SKM-1 treated with dmso at 0.1 percent for 144 hours (cell line): ENCODE data around the gene ELOB.

Source experiments
- DNase-seq: peaks from one replicate; lab custom pipeline; 2025; ENCODE audit not compliant: unreplicated experiment; lab: John Stamatoyannopoulos, UW

ELOB gene

DNA sequence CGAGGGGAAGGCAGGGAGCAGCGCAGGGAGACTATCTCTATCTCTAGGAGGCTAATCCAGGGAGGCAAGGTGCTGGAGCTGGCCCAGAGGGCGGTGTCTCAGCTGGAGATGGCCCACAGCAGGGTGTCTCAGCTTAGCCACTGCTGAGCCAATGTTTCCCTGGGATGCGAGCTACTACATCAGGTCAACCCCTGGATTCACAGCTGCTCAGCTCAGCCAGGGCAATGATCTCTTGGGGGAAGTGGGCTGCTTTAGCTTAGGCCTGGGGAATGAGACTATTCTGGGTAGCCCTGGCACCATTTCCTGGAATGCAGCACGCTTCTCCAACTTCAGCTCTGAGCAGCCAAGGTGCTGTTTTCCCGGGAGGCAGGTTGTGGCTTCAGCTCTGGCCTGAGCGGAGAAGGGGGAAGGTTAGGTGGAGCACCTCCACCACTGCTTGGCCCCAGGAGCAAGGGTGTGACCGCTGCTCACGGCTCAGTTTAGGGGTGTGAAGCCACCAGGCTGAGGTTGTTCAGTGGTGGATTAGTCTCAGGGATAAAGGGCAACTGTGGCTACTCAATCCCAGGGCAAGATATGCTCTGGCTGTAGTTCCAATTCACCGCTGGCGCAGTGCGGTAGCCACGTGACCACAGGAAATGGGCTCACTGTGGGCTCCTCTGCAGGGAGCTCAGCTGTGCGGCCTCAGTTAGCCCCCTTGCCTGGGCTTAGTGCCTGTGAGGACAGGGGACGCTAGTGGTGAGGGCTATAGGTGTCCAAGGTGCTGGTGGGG is 34.8 kb upstream of the ELOB start:
- no peak for DNase-seq

DNA sequence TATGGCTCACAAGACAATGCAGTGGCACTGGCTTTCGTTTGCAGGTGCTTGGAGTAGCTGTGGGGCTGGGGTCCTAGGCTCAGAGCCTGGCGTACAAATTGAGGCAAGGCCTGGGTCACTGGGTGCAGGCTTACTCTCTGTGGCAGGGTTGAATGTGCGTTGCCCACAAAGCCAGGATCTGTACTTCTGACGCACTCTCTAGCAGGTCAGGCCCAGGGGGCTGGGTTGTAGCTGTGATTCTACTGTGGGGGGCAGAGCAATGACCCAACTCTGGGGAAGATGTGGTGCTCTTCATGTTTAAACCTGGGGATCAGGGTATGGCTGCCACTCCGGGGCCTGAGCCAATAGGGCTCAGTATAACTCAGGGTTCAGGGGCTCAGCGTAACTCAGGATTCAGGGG is 33.6 kb upstream of the ELOB start:
- no peak for DNase-seq

DNA sequence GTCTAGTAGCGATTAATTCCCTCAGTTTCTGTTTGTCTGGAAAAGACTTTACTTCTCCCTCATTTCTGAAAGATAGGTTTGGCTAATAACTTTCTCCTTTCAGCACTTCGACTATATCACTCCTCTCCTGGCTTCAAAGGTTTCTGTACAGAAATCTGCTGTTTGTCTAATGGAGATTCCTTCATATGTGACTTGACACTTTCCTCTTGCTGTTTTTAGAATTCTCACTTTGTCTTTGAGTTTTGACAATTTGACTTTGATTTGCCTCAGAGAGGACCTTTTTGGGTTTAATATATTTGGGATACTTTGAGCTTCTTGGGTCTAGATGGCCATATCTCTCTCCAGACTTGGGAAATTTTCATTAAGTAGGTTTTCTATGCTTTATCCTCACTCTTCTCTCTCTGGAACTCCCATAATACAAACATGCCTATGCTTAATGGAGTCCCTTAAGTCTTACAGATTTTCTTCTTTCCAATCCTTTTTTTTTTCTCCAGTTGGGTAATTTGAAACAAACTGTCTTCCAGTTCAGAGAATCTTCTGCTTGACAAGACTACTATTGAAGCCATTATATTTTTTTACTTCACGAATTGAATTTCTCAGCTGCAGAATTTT is 32.2 kb upstream of the ELOB start:
- DNase-seq, result no peak

DNA sequence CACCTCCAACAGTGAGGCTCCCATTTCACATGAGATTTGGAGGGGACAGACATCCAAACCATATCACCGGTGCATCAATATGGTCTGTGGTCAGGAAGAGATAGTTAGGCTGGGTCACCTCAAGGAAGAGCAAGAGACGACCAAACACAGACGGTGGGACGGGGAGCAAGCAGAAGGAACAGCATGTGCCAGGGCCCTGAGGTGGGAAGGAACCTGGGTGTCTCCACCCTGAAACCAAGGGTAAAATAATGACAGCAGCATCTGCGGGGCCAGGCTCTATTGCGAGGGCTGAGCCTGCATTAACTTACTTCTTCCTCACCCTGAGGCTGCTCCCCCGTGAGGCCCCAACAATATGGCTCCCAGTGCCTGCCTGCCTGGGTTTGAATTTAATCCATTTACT is 31.1 kb upstream of the ELOB start:
- DNase-seq, result no peak

DNA sequence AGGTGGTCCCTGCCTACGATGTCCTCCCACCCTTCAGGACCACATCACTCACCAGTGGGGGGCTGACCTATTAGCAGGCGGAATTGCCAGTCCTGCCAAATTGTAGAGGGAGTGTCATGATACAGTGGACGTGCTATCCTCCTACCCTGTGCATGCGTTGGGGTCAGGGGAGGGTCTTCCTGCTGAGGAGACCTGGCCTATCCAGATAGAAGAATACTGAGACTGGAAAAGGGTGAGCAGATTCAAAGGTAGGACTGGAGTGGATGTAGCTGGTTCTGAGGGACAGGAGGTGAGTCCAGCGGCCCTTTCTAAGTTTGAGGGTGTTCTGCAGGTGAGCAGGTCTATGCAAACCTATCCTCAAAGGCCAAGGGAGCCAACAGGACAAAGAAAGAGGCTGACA is 29.2 kb upstream of the ELOB start:
- no peak for DNase-seq

DNA sequence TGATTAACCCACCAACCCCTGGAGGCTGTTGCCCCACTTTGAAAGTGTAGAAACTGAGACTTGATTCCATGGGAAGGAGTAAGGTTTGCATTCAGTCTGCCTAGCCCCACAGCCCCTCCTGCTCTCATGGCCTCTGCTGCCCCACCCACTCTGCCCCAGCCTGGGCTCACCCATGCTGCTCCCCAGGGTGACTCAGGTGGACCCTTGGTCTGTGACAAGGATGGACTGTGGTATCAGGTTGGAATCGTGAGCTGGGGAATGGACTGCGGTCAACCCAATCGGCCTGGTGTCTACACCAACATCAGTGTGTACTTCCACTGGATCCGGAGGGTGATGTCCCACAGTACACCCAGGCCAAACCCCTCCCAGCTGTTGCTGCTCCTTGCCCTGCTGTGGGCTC is 27.6 kb upstream of the ELOB start:
- no peak for DNase-seq

DNA sequence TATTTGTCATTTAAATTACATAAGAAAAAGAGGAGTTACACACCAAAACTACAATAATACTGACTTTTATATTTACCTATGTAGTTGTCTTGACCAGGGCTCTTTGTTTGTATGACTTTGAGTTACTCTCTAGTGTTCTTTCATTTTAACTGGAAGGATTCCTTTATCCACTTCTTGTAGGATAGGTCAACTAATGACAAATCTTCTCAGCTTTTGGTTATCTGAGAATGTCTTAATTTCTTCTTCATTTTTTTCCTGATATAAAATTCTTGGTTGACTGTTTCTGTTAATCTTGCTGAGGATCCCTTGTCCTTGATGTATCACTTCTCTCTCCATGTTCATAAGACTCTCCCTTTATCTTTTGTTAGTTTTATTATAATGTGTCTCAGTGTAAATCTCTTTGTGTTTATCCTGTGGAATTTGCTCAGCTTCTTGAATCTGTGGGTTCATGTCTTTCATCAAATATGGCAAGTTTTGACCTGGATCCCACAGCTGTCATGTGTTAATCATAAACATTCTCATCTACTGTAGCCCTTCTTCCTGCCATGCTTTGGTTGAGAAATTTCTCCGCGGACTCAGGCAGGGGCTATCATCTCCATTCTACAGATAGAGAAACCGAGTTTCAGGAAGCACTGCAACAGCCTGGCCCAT is 26.6 kb upstream of the ELOB start:
- DNase-seq, result no peak

DNA sequence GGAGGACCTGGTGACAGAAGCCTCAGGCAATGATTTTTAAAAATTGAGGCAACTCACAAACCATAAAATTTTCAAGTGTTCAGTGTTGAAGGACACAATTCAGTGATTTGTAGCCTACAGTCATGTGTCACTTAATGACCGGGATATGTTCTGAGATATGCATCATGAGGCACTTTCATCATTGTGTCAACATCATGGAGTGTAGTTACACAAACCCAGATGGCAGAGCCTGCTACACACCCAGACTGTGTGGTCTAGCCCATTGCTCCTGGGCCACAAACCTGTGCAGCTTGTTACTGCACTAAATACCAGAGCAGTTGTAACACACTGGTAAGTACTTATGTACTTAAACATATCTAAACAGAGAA is 22.8 kb upstream of the ELOB start:
- DNase-seq, result no peak

DNA sequence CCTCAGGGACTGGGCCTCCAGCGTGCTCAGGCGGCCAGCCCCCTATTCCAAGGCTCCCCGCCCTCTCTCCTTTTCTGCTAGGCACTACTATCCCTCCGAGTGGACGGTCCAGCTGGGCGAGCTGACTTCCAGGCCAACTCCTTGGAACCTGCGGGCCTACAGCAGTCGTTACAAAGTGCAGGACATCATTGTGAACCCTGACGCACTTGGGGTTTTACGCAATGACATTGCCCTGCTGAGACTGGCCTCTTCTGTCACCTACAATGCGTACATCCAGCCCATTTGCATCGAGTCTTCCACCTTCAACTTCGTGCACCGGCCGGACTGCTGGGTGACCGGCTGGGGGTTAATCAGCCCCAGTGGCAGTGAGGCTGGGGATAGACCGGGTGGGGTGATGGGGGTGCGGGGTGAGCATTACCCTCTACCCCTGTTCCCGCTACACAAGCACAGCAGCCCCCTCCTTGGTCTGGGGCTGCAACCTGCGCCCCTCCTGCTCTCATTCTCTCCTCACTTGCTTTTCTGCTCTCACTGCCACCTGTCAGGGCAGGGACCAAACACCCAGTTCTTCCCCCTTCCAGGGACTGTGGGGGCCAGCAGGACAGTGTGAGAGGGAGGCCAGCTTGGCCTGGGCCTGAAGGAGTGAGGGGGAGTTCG is 22.3 kb upstream of the ELOB start:
- DNase-seq, result no peak

DNA sequence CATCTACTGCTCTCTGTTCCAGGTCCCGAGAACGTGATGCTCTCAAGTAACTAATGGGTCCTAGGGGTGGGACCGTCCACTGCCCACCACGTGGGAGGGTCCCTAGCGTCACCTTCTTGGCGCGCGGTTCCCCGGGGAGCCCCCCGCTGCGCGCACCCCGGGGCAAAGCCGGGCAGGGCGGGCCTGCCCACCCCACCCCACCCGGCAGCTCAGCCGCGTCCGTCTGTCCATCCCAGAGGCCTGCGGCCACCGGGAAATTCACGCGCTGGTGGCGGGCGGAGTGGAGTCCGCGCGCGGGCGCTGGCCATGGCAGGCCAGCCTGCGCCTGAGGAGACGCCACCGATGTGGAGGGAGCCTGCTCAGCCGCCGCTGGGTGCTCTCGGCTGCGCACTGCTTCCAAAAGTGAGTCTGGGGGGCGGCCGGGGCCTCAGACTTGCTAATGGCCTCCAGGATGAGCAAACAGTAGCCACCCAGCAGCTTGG is 21.7 kb upstream of the ELOB start:
- no peak for DNase-seq

DNA sequence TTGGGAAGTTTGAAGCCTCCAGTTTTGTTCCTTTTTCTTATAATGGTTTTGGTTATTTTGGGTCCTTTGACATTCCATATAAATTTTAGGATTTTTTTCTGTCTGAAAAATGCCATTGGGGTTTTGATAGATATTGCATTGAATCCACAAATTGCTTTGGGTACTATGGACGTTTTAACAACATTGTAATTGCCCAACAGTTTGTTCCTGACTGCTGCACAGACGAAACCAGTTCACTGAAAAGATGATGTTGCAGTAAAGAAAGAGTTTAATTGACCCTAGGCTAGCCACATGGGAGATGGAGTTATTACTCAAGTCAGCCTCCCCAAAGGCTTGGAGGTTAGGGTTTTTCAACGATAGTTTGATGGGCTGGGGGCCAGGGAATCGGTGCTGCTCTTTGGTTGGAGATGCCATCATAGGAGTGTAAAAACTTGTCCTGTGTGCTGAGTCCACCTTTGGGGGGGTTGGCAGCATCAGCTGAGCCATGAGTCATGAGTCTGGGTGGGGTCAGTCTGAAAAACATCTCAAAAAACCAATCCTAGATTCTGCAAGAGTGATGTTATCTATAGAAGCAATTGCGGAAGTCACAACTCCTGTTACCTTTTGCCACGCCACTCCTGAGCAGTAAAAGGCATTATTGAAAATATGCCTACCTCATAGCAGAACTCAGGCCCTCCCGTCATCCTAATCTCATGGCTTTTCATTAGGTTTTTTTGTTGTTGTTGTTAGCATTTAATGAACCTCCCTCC is 18.5 kb upstream of the ELOB start:
- DNase-seq, result peak; percentile 67

DNA sequence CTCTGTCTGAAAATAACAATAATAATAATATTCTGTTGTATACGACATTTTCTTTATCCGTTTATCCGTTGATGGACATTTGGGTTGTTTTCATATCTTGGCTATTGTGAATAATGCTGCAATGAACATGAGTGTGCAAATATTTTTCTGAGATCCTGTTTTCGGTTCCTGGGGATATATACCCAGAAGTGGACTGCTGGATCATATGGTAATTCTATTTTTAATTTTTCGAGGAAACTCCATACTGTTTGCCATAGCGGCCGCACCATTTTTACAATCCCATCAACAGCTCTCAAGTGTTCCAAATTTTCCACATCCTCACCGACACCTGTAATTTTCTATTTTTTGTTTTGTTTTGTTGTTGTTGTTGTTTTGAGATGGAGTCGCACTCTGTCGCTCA is 15.9 kb upstream of the ELOB start:
- no peak for DNase-seq

DNA sequence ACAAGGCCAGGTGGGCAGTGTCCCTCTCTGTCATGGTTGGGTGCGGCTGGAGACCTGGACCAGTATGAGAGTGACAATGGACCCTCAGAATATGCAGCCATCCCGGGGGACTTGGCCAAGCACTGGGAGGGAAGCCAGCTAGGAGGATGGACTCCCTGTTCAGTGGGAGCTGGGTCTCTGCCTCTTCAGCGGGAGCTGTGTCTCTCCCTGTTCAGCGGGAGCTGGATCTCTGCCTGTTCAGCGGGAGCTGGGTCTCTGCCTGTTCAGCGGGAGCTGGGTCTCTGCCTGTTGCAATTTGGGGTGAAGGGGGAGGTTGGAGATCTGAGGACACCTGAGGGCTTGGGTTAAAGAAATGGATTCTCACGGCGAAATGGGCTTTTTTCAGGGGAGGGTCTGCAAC is 14.1 kb upstream of the ELOB start:
- DNase-seq, result no peak

DNA sequence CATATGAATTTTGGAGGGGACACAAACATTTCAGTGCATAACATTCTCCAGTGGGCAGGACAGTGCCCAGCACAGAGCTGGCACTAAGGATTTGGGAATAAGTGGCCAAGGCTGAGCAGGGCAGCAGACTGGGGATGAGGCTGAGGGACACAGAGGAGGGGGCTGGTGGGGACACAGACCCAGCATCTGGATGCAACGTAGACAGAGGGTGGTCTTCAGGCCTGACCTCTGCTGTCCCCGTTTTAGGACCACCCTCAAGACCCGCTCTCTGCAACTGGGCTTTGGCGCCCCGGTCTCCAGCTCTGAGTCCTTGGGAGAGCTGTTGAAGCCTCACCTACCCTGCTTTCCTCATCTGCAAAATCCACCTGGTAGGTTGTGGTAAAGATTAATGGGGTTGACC is 13.6 kb upstream of the ELOB start:
- DNase-seq, result no peak

DNA sequence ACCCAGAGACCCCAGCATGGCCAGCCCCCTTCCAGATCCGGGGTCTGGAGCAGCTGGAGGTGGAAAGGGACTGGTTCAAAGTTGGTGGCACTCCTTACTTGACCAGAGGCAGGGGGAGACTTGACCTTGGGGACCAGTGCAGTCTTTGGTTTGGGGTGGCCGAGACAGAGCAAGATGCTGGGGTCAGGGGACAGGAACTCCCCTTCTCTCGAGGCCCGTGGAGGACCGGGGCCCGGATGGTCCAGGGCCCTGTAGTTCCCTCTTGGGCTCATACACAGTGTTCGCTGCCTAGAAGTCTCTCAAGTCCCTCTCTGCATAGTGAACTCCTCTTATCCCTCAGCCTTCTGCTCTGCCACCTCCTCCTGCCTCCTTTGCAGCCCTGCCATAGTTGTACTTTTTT is 10.9 kb upstream of the ELOB start:
- no peak for DNase-seq

DNA sequence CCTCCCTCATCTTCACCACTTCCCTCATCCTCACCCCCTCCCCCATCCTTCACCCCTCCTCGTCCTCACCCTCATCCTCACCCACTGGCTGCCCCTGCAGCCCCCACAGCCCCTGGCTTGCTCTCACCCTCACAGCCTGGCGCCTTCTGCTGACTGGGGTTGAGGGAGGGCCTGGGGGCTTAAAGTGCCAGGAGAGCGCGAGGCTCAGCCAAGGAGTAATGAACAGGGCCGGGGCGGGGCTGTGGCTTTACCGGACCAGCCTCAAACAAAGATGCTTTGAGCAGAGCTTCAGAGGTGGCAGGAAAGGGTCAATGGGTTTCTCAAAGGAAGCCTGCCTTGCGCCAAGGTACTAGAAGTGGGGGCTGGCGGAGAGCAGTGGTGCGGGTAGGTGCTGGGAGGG is 10.3 kb upstream of the ELOB start, which contains the start of gene PRSS33:
Gene PRSS33, minus strand, starts transcription at position 155 of the 400 bp plus-strand sequence. CDS start 1,013 bp downstream, outside the sequence.
- DNase-seq, result no peak

DNA sequence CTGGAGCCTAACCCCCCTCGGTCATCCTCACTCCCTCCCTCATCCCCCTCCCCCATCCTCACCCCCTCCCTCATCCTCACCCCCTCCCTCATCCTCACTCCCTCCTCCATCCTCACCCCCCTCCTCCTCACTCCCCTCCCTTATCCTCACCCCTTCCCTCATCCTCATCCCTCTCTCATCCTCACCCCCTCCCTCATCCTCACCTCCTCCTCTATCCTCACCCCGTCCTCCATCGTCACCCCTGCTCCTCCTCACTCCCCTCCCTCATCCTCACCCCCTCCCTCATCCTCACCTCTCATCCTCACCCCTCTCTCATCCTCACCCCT is 9.7 kb upstream of the ELOB start:
- no peak for DNase-seq

DNA sequence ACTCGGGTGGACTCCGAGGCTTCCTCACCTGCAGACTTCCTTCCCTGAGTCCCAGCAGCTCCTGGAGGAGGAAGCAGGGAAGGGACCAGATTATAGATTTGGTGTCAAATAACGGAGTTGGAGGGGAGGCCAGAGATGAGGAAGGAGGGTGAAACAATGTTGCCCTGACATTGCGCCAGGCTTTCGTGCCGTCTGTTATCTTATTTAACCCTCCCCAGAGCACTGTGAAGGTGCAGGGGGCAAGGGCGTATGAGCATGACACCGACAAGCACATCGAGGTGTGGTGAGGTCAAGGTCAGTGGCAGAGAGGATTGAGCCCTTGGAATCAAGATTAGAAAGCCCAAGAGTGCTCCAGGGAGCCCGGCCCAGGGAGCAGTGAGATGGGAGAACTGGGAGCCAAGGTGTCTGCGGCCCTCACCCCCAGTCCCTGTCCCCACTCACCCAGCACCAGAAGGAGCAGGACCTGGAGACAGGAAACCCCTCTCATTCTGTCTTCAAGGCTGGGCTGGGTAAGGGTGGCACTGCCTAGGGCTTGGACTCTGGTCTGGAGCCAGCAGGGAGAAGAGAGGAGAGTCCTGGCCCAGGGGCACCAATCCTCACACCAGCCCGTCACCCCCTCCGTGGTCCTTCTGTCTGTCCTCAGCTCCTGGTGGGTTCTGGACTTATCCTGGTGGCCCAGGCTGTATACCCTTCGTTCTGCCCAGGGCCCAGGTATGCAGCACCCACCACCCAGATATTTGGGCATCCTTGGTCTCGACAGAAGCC is 9.2 kb upstream of the ELOB start:
- DNase-seq, result no peak

DNA sequence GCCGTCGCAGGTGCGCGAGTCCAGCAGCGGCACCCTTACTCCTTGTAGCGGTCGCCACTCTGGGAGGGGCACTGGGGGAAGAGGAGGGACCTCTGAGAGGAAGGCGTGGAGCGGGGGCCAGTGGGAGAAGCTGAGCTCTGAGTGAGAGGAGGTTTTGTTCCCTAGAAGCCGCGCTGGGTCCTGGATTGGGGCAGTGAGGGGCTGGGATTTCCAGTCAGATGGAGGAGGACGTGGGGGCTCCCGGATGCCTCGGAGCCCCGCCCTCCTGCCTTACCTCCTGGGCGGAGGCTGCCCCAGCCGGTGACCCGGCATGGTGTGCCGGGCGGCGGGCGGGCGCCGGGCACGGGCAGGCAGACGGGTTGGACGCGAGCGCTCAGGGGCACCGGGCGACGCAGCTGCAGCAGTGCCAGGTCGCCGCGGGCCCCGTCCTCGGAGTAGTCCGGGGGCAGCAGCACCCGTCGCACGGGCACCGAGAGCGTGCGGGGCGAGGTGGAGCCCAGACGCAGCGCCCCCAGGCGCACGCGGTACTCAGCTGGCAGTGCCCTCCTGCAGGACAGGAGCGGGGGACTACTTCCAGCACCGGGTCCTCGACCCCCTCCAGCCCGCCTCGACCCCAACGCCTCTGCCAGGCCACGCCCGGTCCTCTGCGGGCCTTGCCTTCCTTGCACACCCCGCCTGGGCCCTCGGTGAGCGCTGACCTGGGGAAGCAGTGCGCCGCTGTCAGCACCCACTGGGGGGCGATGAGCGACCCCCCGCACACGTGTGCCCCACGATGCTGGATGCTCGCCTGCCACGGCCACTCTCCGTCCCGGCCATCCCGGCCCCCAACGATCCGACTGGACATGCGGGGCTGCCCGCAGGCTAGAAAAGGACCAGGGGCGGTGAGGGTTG is 8.3 kb upstream of the ELOB start:
- DNase-seq, result no peak
